Gastrocnemius medialis (tissue), 4 donors: Measurements from ENCODE around the gene RRP9.

Experiments
- CTCF ChIP-seq, 5 experiments: fragments of 450-650 bp in 3 of 5; fragments of 200-600 bp in 2 of 5; sonication (generic) in 2 of 5; IDR thresholded peaks in 4 of 5; conservative IDR thresholded peaks in 1 of 5; 1 replicate in 4 of 5; 2 replicates in 1 of 5; pipeline ENCODE4 v1.5.1; 2016 to 2019; ENCODE audit warnings: antibody characterized with exemption in 5 of 5, mild to moderate bottlenecking in 3 of 5, moderate library complexity in 3 of 5
- POLR2A ChIP-seq, 2 donors: fragments of 450-650 bp; IDR thresholded peaks; one replicate each; pipeline ENCODE4 v1.6.1; 2017; ENCODE audit warnings: antibody characterized with exemption in 2 of 2, mild to moderate bottlenecking in 2 of 2, moderate library complexity in 2 of 2

GRCh38 chr3:51887620-51888019 is 54.1 kb downstream of the RRP9 start:
- TF ChIP-seq CTCF (IDR thresholded peaks at IDR 0.05 in 4 of 5, conservative IDR thresholded peaks at IDR 0.05 in 1 of 5): no peak
- no peak for TF ChIP-seq POLR2A (IDR thresholded peaks at IDR 0.05)
